Measurements from ENCODE around the gene PRKD3. TPM values are rescaled to one million over a fixed set of nuclear protein-coding genes. Genes with fewer than 3 reads are reported as not detected.

The PRKD3 gene
- total and polyA plus RNA-seq, 10 of the 15 experiments (the other 5 are each of a cell fraction or from before 2014, with no cell fraction given) = 3.3 to 14.9 (median 7.9) TPM

DNA sequence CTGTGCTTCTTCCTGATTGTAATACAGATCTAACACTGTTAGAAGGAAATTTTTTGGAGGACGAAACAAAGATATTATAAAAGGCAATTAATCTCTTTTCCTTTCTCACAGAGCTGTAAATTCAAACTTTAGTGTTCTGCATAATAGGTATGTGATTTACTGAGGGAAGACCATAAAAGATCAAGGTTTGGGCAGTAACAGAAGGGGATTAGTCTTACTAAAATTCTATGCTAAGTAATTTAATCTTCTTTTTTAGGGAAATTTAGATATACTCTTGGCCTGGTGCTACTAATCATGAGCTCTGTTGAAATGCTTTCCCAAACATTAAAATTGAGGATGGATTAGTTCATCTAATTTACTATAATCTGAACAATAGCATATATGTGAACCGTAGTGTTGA, 11.0 kb upstream of the PRKD3 start (continued):
- TF ChIP-seq ZBTB4 (CRISPR knock-in tag; IDR thresholded peaks at IDR 0.05) = no peak

DNA sequence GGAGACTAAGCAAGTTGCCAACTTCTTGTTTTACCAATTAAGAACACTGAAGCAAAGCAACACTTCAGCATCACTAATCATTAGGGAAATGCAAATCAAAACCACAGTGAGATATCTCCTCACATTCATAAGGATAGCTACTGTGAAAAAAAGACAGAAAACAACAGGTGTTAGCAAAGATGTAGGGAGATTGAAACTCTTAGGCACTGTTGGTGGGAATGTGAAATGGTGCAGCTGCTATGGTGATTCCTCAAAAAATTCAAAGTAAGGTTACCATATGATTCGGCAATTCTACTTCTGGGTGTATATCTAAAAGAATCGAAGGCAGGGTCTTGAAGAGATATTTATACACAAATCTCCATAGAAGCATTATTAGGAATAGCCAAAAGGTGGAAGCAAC, 8.6 kb upstream of the PRKD3 start:
- in situ Hi-C loops (cut with MboI) = no loop called here

More for the DNA sequence above, 8.6 kb upstream of the PRKD3 start:
- ATAC-seq (no peak), FAIRE-seq (no peak), DNase-seq (ENCODE audit: low read depth, low spot score) (no peak)
- 15% methylated on average over 2 of the region's 2 CpGs for WGBS (ENCODE audit: insufficient coverage, insufficient replicate concordance, low lambda C conversion rate, missing lambda C conversion rate)
- no peak overlapping the region for H3K27ac ChIP-seq (ENCODE audit: control insufficient read depth, insufficient read depth)
- no peaks in the 10 kb centered on the region for H3K36me3 ChIP-seq (ENCODE audit: control insufficient read depth in 2 of 2, insufficient read depth in 2 of 2, low read length in 1 of 2)
- RAD21 ChIA-PET (ENCODE audit: unreplicated experiment) = no interaction called here
- POLR2A ChIA-PET = no interaction called here
- H4K20me1 ChIP-seq (ENCODE audit: control insufficient read depth, insufficient read depth) = no peaks in the 10 kb centered on the region
- H3K27me3 ChIP-seq (replicated peaks in 1 of 2; ENCODE audit: control insufficient read depth in 2 of 2, insufficient read depth in 2 of 2, low read length in 1 of 2) = peaks cover 0 to 9% of the 10 kb centered on the region in 2 experiments; a peak in 2 of 4 replicates
- intact Hi-C loops (cut with micrococcal nuclease; ENCODE audit: unreplicated experiment) = no loop called here
- H3K9me3 ChIP-seq (replicated peaks; ENCODE audit: control insufficient read depth, insufficient read depth, low read length) = no peaks in the 10 kb centered on the region
- no peak for TF ChIP-seq NFYB (IDR thresholded peaks at IDR 0.05; ENCODE audit: insufficient read depth, low read depth, low read length)
- no peak for TF ChIP-seq ZBED1 (IDR thresholded peaks at IDR 0.05; ENCODE audit: borderline replicate concordance)
- TF ChIP-seq TCF7 (IDR thresholded peaks at IDR 0.05; ENCODE audit: borderline replicate concordance) = no peak
- TF ChIP-seq RBBP5 (conservative IDR thresholded peaks at IDR 0.05) = no peak
- no peak for TF ChIP-seq FOS (IDR thresholded peaks at IDR 0.05; ENCODE audit: borderline replicate concordance, extremely low read depth, insufficient read length)
- no peak overlapping the region for H3K4me3 ChIP-seq
- H3K4me2 ChIP-seq (ENCODE audit: control insufficient read depth, insufficient read depth) = no peak overlapping the region
- H3K4me1 ChIP-seq (ENCODE audit: control insufficient read depth, insufficient read depth, low read length) = no peaks in the 10 kb centered on the region; the same call in 1 of the 2 replicates
- H3K79me2 ChIP-seq (ENCODE audit: control insufficient read depth, insufficient read depth, low read length) = no peaks in the 10 kb centered on the region
- SMC1A ChIA-PET (ENCODE audit: uncharacterized antibody, unreplicated experiment) = no interaction called here
- H3K9ac ChIP-seq (ENCODE audit: control insufficient read depth, insufficient read depth, low read length) = no peak overlapping the region
- CTCF ChIA-PET = no interaction called here
- no peak overlapping the region for H2AFZ ChIP-seq (ENCODE audit: control insufficient read depth, low read depth, low read length)
- BruUV-seq (replicated peaks) = no TSS peak
